Esophagus squamous epithelium (tissue), 4 donors: ENCODE data around the gene CEBPE.

Source experiments
- POLR2A ChIP-seq, 4 donors: fragments of 450-650 bp; IDR thresholded peaks; one replicate each; pipeline ENCODE4 v1.6.1; 2017; ENCODE audit warnings: antibody characterized with exemption in 4 of 4, mild to moderate bottlenecking in 4 of 4, moderate library complexity in 3 of 4
- TF ChIP-seq, protein P1 (sequence below), 6 experiments: fragments of 450-650 bp in 4 of 6; fragments of 200-600 bp in 2 of 6; sonication (generic) in 2 of 6; IDR thresholded peaks; one replicate each; pipeline ENCODE4 v1.5.1; 2016 to 2019; ENCODE audit warnings: antibody characterized with exemption in 6 of 6, mild to moderate bottlenecking in 4 of 6, moderate library complexity in 4 of 6

DNA sequence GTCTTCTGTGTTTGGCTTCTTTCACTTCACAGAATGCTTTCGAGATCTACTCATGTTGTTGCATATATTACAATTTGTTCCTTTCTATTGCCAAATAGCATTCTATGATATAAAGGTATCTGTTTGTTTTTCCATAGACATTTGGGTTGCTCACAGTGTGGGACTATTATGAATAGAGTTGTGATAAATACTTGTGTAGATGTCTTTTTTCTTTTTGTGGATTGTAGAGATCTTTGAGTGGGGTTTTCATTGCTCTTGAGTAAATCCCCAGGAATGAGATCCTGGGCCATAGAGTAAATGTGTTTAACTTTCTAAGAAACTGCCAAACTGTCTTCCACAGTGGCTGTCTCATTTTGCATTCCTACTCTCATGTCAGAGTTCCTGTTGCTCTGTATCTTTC lies 24.9 kb upstream of the CEBPE start:
- TF ChIP-seq, protein P1, sequence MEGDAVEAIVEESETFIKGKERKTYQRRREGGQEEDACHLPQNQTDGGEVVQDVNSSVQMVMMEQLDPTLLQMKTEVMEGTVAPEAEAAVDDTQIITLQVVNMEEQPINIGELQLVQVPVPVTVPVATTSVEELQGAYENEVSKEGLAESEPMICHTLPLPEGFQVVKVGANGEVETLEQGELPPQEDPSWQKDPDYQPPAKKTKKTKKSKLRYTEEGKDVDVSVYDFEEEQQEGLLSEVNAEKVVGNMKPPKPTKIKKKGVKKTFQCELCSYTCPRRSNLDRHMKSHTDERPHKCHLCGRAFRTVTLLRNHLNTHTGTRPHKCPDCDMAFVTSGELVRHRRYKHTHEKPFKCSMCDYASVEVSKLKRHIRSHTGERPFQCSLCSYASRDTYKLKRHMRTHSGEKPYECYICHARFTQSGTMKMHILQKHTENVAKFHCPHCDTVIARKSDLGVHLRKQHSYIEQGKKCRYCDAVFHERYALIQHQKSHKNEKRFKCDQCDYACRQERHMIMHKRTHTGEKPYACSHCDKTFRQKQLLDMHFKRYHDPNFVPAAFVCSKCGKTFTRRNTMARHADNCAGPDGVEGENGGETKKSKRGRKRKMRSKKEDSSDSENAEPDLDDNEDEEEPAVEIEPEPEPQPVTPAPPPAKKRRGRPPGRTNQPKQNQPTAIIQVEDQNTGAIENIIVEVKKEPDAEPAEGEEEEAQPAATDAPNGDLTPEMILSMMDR (IDR thresholded peaks at IDR 0.05) = no peak
- TF ChIP-seq POLR2A (IDR thresholded peaks at IDR 0.05) = no peak
